ENCODE results near the gene SP140L.

DNA sequence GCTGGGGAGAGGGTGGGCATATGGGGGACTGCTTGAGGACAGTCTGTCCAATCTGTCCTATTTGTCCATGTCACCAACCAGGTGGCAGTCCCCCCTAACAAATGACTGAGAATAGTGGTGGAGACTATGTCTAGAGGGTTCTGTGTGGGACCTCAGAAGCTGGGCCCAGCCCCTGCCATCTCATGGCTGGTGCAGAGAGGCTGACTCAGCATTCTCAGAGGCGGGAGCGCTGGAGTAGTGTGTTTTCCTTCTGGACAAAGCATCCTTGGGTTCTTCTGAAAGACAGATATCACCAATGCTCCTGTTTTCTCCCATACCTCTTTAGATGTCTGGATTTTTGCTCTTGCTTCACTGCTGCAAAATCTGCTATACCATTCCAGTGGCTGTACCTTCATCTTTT is 44.1 kb upstream of the SP140L start:
- TF ChIP-seq, protein P1, sequence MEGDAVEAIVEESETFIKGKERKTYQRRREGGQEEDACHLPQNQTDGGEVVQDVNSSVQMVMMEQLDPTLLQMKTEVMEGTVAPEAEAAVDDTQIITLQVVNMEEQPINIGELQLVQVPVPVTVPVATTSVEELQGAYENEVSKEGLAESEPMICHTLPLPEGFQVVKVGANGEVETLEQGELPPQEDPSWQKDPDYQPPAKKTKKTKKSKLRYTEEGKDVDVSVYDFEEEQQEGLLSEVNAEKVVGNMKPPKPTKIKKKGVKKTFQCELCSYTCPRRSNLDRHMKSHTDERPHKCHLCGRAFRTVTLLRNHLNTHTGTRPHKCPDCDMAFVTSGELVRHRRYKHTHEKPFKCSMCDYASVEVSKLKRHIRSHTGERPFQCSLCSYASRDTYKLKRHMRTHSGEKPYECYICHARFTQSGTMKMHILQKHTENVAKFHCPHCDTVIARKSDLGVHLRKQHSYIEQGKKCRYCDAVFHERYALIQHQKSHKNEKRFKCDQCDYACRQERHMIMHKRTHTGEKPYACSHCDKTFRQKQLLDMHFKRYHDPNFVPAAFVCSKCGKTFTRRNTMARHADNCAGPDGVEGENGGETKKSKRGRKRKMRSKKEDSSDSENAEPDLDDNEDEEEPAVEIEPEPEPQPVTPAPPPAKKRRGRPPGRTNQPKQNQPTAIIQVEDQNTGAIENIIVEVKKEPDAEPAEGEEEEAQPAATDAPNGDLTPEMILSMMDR (IDR thresholded peaks at IDR 0.05 in 8 of 11, conservative IDR thresholded peaks at IDR 0.05 in 3 of 11): no peak
- TF ChIP-seq POLR2A (IDR thresholded peaks at IDR 0.05) (no peak), POLR2AphosphoS5 (IDR thresholded peaks at IDR 0.05) (no peak)
